HEK293 (cell line): ENCODE data around the gene PLSCR5.

Experiments
- CTCF ChIA-PET: fragments of 350-600 bp; formaldehyde crosslinking; extraction: SDS; loops from one replicate; lab custom pipeline; 2021; ENCODE audit warnings: antibody characterized with exemption; lab: Yijun Ruan, JAX
- POLR2A ChIA-PET: fragments of 300-600 bp; formaldehyde crosslinking; extraction: SDS; loops from one replicate; lab custom pipeline; 2020; ENCODE audit warnings: antibody characterized with exemption, inconsistent platforms; lab: Yijun Ruan, JAX
- H3K27ac ChIP-seq: fragments of 200-500 bp; sonication (Bioruptor generic); 2 replicates; pipeline ENCODE4 v1.5.1; 2014; ENCODE audit warnings: low read depth, low read length, control low read depth, inconsistent platforms; ENCODE audit errors: extremely low read depth
- H3K36me3 ChIP-seq, 2 experiments: fragments of 200-500 bp in 1 of 2; sonication (Bioruptor generic) in 1 of 2; 1 replicate in 1 of 2; 2 replicates in 1 of 2; pipeline ENCODE4 v1.5.1; 2014 to 2017; ENCODE audit warnings: inconsistent platforms in 2 of 2, low read length in 2 of 2; ENCODE audit not compliant: control insufficient read depth in 2 of 2, insufficient read depth in 1 of 2
- H3K4me1 ChIP-seq: fragments of 200-500 bp; sonication (Bioruptor generic); 2 replicates; pipeline ENCODE4 v1.5.1; 2014; ENCODE audit warnings: mild to moderate bottlenecking, low read length, inconsistent platforms; ENCODE audit not compliant: control insufficient read depth, insufficient read depth
- H3K4me3 ChIP-seq: 2 replicates; pipeline ENCODE4 v1.5.1; 2011; ENCODE audit warnings: low read depth, mild to moderate bottlenecking, control low read depth, low read length, moderate library complexity
- H3K9me3 ChIP-seq: fragments of 200-500 bp; sonication (Bioruptor generic); 2 replicates; pipeline ENCODE4 v1.5.1; 2014; ENCODE audit warnings: low read depth, low read length, inconsistent platforms; ENCODE audit not compliant: control insufficient read depth, insufficient read depth
- BCL11B ChIP-seq: fragments of 450-650 bp; formaldehyde crosslinking; IDR thresholded peaks from 2 replicates; pipeline ENCODE4 v1.5.1; 2016; ENCODE audit warnings: low read depth, missing biosample characterization, missing genetic modification characterization
- REPIN1 ChIP-seq: fragments of 450-650 bp; formaldehyde crosslinking; IDR thresholded peaks from 2 replicates; pipeline ENCODE4 v1.5.1; 2017; ENCODE audit warnings: missing biosample characterization, missing genetic modification characterization, low read depth
- ZNF10 ChIP-seq: fragments of 450-650 bp; formaldehyde crosslinking; IDR thresholded peaks from 2 replicates; pipeline ENCODE4 v1.5.1; 2017; ENCODE audit warnings: missing biosample characterization, missing genetic modification characterization
- ZNF112 ChIP-seq: fragments of 450-650 bp; formaldehyde crosslinking; IDR thresholded peaks from 2 replicates; pipeline ENCODE4 v1.5.0; 2017; ENCODE audit warnings: missing biosample characterization, missing genetic modification characterization
- ZNF121 ChIP-seq: fragments of 450-650 bp; formaldehyde crosslinking; IDR thresholded peaks from 2 replicates; pipeline ENCODE4 v1.5.1; 2016; ENCODE audit warnings: missing biosample characterization, missing genetic modification characterization
- ZNF146 ChIP-seq: fragments of 450-650 bp; formaldehyde crosslinking; IDR thresholded peaks from 2 replicates; pipeline ENCODE4 v1.5.1; 2016; ENCODE audit warnings: missing biosample characterization, missing genetic modification characterization
- ZNF211 ChIP-seq: fragments of 450-650 bp; formaldehyde crosslinking; IDR thresholded peaks from 2 replicates; pipeline ENCODE4 v1.5.1; 2016; ENCODE audit warnings: low read depth, missing biosample characterization, missing genetic modification characterization
- ZNF274 ChIP-seq, 2 experiments: fragments of 200-500 bp in 1 of 2; fragments of 450-650 bp in 1 of 2; sonication (Bioruptor generic) in 1 of 2; formaldehyde crosslinking in 1 of 2; IDR thresholded peaks; 2 replicates each; pipeline versions ENCODE4 v1.5.1 to v1.6.1; 2014 to 2016; ENCODE audit warnings: borderline replicate concordance in 1 of 2, inconsistent platforms in 1 of 2, low read length in 1 of 2, missing biosample characterization in 1 of 2, missing genetic modification characterization in 1 of 2
- ZNF48 ChIP-seq: fragments of 450-650 bp; formaldehyde crosslinking; IDR thresholded peaks from 2 replicates; pipeline ENCODE4 v1.5.1; 2016; ENCODE audit warnings: missing biosample characterization, missing genetic modification characterization
- ZNF654 ChIP-seq: fragments of 450-650 bp; formaldehyde crosslinking; IDR thresholded peaks from 2 replicates; pipeline ENCODE4 v1.5.1; 2016; ENCODE audit warnings: low read depth, missing biosample characterization, missing genetic modification characterization
- ZNF677 ChIP-seq: fragments of 450-650 bp; IDR thresholded peaks from 2 replicates; pipeline ENCODE4 v1.5.0; 2018; ENCODE audit warnings: missing biosample characterization, mild to moderate bottlenecking, missing genetic modification characterization, moderate library complexity
- ZNF792 ChIP-seq: fragments of 450-650 bp; formaldehyde crosslinking; IDR thresholded peaks from 2 replicates; pipeline ENCODE4 v1.5.1; 2016; ENCODE audit warnings: missing biosample characterization, missing genetic modification characterization
- ZXDB ChIP-seq: fragments of 450-650 bp; formaldehyde crosslinking; IDR thresholded peaks from 2 replicates; pipeline ENCODE4 v1.5.1; 2016; ENCODE audit warnings: missing biosample characterization, missing genetic modification characterization
- TF ChIP-seq, protein P1 (sequence below): sonication (generic); formaldehyde crosslinking; IDR thresholded peaks from 2 replicates; pipeline ENCODE4 v1.8.1; 2022; ENCODE audit warnings: mild to moderate bottlenecking, moderate library complexity, missing genetic modification reagents
- TF ChIP-seq, protein P2 (sequence below): fragments of 450-650 bp; formaldehyde crosslinking; conservative IDR thresholded peaks from 2 replicates; pipeline ENCODE4 v1.5.1; 2016; ENCODE audit warnings: low read depth, missing biosample characterization, missing genetic modification characterization
- TF ChIP-seq, protein P3 (sequence below): fragments of 450-650 bp; formaldehyde crosslinking; IDR thresholded peaks from 2 replicates; pipeline ENCODE4 v1.5.1; 2016; ENCODE audit warnings: missing biosample characterization, missing genetic modification characterization, borderline replicate concordance
- TF ChIP-seq, protein P4 (sequence below): fragments of 450-650 bp; IDR thresholded peaks from 2 replicates; pipeline ENCODE4 v1.5.1; 2018; ENCODE audit warnings: missing biosample characterization, missing genetic modification characterization

The PLSCR5 gene

DNA sequence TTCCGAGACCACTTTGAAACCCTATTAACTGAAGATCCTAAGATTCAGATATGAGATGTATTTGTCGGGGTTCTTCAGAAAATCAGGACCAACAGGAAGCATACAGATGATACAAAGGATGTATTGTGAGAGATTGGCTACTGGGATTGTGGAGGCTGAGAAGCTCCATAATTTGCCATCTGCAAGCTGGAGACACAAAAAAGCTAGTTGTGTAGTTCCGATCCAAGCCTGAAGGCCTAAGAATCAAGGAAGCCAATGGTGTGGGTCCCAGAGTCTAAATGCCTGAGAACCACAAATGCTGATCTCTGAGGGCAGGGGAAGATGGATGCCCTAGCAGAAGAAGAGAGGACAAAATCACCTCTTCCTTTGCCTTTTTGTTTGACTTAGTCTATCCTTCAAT, 49.8 kb downstream of the PLSCR5 start:
- Histone ChIP-seq H3K36me3 (no peaks in the 10 kb centered on the region), H3K27ac (no peak overlapping the region), H3K4me1 (no peaks in the 10 kb centered on the region), H3K9me3 (no peaks in the 10 kb centered on the region), H3K4me3 (no peak overlapping the region)
- TF ChIP-seq, protein P1, sequence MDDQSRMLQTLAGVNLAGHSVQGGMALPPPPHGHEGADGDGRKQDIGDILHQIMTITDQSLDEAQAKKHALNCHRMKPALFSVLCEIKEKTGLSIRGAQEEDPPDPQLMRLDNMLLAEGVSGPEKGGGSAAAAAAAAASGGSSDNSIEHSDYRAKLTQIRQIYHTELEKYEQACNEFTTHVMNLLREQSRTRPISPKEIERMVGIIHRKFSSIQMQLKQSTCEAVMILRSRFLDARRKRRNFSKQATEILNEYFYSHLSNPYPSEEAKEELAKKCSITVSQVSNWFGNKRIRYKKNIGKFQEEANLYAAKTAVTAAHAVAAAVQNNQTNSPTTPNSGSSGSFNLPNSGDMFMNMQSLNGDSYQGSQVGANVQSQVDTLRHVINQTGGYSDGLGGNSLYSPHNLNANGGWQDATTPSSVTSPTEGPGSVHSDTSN (CRISPR knock-in tag): no peak
- no peak for TF ChIP-seq ZNF654 (tag by site-specific recombination)
- no peak for TF ChIP-seq ZNF10 (tag by site-specific recombination)
- TF ChIP-seq ZXDB (tag by site-specific recombination): no peak
- no peak for TF ChIP-seq ZNF677 (tag by site-specific recombination)
- TF ChIP-seq, protein P2, sequence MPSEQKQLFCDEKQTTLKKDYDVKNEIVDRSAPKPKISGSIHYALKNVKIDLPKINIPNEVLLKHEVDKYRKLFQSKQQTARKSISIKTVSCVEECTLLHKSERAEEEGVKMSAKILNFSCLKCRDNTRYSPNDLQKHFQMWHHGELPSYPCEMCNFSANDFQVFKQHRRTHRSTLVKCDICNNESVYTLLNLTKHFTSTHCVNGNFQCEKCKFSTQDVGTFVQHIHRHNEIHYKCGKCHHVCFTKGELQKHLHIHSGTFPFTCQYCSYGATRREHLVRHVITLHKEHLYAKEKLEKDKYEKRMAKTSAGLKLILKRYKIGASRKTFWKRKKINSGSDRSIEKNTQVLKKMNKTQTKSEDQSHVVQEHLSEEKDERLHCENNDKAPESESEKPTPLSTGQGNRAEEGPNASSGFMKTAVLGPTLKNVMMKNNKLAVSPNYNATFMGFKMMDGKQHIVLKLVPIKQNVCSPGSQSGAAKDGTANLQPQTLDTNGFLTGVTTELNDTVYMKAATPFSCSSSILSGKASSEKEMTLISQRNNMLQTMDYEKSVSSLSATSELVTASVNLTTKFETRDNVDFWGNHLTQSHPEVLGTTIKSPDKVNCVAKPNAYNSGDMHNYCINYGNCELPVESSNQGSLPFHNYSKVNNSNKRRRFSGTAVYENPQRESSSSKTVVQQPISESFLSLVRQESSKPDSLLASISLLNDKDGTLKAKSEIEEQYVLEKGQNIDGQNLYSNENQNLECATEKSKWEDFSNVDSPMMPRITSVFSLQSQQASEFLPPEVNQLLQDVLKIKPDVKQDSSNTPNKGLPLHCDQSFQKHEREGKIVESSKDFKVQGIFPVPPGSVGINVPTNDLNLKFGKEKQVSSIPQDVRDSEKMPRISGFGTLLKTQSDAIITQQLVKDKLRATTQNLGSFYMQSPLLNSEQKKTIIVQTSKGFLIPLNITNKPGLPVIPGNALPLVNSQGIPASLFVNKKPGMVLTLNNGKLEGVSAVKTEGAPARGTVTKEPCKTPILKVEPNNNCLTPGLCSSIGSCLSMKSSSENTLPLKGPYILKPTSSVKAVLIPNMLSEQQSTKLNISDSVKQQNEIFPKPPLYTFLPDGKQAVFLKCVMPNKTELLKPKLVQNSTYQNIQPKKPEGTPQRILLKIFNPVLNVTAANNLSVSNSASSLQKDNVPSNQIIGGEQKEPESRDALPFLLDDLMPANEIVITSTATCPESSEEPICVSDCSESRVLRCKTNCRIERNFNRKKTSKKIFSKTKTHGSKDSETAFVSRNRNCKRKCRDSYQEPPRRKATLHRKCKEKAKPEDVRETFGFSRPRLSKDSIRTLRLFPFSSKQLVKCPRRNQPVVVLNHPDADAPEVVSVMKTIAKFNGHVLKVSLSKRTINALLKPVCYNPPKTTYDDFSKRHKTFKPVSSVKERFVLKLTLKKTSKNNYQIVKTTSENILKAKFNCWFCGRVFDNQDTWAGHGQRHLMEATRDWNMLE: no peak
- TF ChIP-seq REPIN1 (tag by site-specific recombination): no peak
- no peak for TF ChIP-seq ZNF792 (tag by site-specific recombination)
- no peak for TF ChIP-seq ZNF211 (tag by site-specific recombination)
- TF ChIP-seq ZNF48: no peak
- TF ChIP-seq ZNF274 (IDR thresholded peaks at IDR 0.05; ENCODE audit: low read length): no peak
- no peak for TF ChIP-seq ZNF274 (tag by site-specific recombination; IDR thresholded peaks at IDR 0.05; ENCODE audit: borderline replicate concordance)
- TF ChIP-seq ZNF146: no peak
- TF ChIP-seq, protein P3, sequence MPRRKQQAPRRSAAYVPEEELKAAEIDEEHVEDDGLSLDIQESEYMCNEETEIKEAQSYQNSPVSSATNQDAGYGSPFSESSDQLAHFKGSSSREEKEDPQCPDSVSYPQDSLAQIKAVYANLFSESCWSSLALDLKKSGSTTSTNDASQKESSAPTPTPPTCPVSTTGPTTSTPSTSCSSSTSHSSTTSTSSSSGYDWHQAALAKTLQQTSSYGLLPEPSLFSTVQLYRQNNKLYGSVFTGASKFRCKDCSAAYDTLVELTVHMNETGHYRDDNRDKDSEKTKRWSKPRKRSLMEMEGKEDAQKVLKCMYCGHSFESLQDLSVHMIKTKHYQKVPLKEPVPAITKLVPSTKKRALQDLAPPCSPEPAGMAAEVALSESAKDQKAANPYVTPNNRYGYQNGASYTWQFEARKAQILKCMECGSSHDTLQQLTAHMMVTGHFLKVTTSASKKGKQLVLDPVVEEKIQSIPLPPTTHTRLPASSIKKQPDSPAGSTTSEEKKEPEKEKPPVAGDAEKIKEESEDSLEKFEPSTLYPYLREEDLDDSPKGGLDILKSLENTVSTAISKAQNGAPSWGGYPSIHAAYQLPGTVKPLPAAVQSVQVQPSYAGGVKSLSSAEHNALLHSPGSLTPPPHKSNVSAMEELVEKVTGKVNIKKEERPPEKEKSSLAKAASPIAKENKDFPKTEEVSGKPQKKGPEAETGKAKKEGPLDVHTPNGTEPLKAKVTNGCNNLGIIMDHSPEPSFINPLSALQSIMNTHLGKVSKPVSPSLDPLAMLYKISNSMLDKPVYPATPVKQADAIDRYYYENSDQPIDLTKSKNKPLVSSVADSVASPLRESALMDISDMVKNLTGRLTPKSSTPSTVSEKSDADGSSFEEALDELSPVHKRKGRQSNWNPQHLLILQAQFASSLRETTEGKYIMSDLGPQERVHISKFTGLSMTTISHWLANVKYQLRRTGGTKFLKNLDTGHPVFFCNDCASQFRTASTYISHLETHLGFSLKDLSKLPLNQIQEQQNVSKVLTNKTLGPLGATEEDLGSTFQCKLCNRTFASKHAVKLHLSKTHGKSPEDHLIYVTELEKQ (tag by site-specific recombination): no peak
- TF ChIP-seq ZNF121: no peak
- TF ChIP-seq, protein P4, sequence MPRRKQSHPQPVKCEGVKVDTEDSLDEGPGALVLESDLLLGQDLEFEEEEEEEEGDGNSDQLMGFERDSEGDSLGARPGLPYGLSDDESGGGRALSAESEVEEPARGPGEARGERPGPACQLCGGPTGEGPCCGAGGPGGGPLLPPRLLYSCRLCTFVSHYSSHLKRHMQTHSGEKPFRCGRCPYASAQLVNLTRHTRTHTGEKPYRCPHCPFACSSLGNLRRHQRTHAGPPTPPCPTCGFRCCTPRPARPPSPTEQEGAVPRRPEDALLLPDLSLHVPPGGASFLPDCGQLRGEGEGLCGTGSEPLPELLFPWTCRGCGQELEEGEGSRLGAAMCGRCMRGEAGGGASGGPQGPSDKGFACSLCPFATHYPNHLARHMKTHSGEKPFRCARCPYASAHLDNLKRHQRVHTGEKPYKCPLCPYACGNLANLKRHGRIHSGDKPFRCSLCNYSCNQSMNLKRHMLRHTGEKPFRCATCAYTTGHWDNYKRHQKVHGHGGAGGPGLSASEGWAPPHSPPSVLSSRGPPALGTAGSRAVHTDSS (tag by site-specific recombination): no peak
- TF ChIP-seq BCL11B (tag by site-specific recombination): no peak
- no peak for TF ChIP-seq ZNF112 (tag by site-specific recombination)
- POLR2A ChIA-PET: no interaction called here
- CTCF ChIA-PET: no interaction called here
